Heart left ventricle (tissue), 13 donors: ENCODE measurements around the gene EPHB1.

Experiments used
- CTCF ChIP-seq, 12 donors: fragments of 200-600 bp; sonication (generic) in 4 of 12; IDR thresholded peaks; one replicate each; pipeline versions ENCODE4 v1.5.0 to v1.8.0; 2018 to 2022; ENCODE audit warnings: antibody characterized with exemption in 12 of 12, mild to moderate bottlenecking in 5 of 12
- POLR2A ChIP-seq, 2 donors: fragments of 450-650 bp; IDR thresholded peaks; one replicate each; pipeline ENCODE4 v1.6.1; 2017; ENCODE audit warnings: antibody characterized with exemption in 2 of 2, mild to moderate bottlenecking in 2 of 2, moderate library complexity in 2 of 2
- donor health status: ischemic (EF 13 %, LVEDD 7.1; RV severe dilation, severe dysfunction).
- donor health status: DM: no; HTN: yes; CAD: no.
- donor health status: DM: no; HTN: no; CAD: no.
- donor health status: ischemic (EF 25% LVEDD 6.9; RV normal size, moderate dysfunction).
- donor health status: ischemic (EF 25% LVEDD 5.7; RV mildly dilated, moderate dysfunction).
- donor health status: ischemic (EF 35%, LVEDD 5.7; RV mildly dilated, moderate dysfunction).
- donor health status: nonischemic (EF 11% LVEDD 7.7; RV severe dilation, severe dysfunction).
- donor health status: DM: yes; HTN: yes; CAD: no.
- donor health status: PGD.
- donor health status: ischemic (EF 29% LVEDD 5.4; RV normal size, mild dysfunction).
- donor health status: nonischemic (EF 23%, LVEDD 6.1; RV moderate dilation, normal function).

DNA sequence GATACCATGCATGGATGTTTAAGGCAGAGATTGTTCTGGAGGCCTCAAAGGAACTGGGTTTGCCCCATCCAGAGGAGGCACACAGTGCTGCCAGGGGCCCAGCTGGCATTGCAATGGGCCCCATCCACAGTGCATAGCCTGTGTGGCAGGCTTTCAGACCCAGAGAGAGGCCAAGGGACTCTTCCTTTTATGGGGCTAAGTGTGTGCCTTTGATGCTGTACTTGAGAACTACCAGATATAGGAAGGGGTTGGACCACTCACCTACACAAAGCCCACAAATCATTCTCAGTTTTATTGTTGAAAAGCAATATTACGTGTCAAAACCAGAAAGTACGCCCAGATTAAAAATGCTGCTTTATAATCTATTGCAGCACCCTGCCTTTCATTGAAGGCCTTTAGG, 134.9 kb downstream of the EPHB1 start:
- TF ChIP-seq CTCF (IDR thresholded peaks at IDR 0.05), result no peak
- no peak for TF ChIP-seq POLR2A (IDR thresholded peaks at IDR 0.05)
